ENCODE measurements around the gene GMFB. TPM values are rescaled to one million over a fixed set of nuclear protein-coding genes. Genes with fewer than 3 reads are reported as not detected.

GMFB gene
- total and polyA plus RNA-seq, 2 experiments from 2014 or later: 47.3 to 138 TPM

- DNase-seq (ENCODE audit: low spot score): no peak
- Histone ChIP-seq H3K9me2 (replicated peaks; ENCODE audit: insufficient read depth) (no peaks in the 10 kb centered on the region), H3K27ac (no peak overlapping the region), H3K4me1 (ENCODE audit: insufficient read depth) (peaks cover 11% of the 10 kb centered on the region), H3K79me2 (peaks cover 35% of the 10 kb centered on the region), H3K36me3 (replicated peaks; ENCODE audit: insufficient read depth, low read depth) (no peaks in the 10 kb centered on the region), H3K9me3 (ENCODE audit: low read depth) (no peaks in the 10 kb centered on the region), H2AFZ (no peak overlapping the region), H4K20me1 (ENCODE audit: insufficient read depth, poor library complexity, severe bottlenecking) (peaks cover 3% of the 10 kb centered on the region), H3K4me3 (no peak overlapping the region), H3K4me2 (no peak overlapping the region), H3K27me3 (no peaks in the 10 kb centered on the region)
- 39% methylated on average over 3 of the region's 3 CpGs for WGBS (ENCODE audit: low lambda C conversion rate, missing lambda C conversion rate)
- TF ChIP-seq EZH2phosphoT487 (IDR thresholded peaks at IDR 0.05; ENCODE audit: low read depth, severe bottlenecking, unreplicated experiment) (no peak), EZH2 (IDR thresholded peaks at IDR 0.05; ENCODE audit: borderline replicate concordance) (no peak), CTCF (IDR thresholded peaks at IDR 0.05; ENCODE audit: poor library complexity) (no peak)
These were observed 10.1 kb downstream of the GMFB start for GRCh38 chr14:54478636-54479215.

GRCh38 chr14:54475911-54476310 is 12.9 kb downstream of the GMFB start:
- no peak for TF ChIP-seq CTCF (IDR thresholded peaks at IDR 0.05; ENCODE audit: poor library complexity)
- no peak for DNase-seq (ENCODE audit: low spot score)
- no peak overlapping the region for H3K27ac ChIP-seq
- peaks cover 3% of the 10 kb centered on the region for H4K20me1 ChIP-seq (ENCODE audit: insufficient read depth, poor library complexity, severe bottlenecking)
- H3K4me2 ChIP-seq: no peak overlapping the region
- no peaks in the 10 kb centered on the region for H3K9me3 ChIP-seq (ENCODE audit: low read depth)
- H3K79me2 ChIP-seq: peaks cover 8% of the 10 kb centered on the region
- 87% methylated on average over 4 of the region's 4 CpGs for WGBS (ENCODE audit: low lambda C conversion rate, missing lambda C conversion rate)
- H3K4me3 ChIP-seq: no peak overlapping the region
- no peaks in the 10 kb centered on the region for H3K36me3 ChIP-seq (replicated peaks; ENCODE audit: insufficient read depth, low read depth)
- H2AFZ ChIP-seq: no peak overlapping the region
- peaks cover 17% of the 10 kb centered on the region for H3K4me1 ChIP-seq (ENCODE audit: insufficient read depth)
- H3K27me3 ChIP-seq: no peaks in the 10 kb centered on the region
- H3K9me2 ChIP-seq (replicated peaks; ENCODE audit: insufficient read depth): no peaks in the 10 kb centered on the region

DNA sequence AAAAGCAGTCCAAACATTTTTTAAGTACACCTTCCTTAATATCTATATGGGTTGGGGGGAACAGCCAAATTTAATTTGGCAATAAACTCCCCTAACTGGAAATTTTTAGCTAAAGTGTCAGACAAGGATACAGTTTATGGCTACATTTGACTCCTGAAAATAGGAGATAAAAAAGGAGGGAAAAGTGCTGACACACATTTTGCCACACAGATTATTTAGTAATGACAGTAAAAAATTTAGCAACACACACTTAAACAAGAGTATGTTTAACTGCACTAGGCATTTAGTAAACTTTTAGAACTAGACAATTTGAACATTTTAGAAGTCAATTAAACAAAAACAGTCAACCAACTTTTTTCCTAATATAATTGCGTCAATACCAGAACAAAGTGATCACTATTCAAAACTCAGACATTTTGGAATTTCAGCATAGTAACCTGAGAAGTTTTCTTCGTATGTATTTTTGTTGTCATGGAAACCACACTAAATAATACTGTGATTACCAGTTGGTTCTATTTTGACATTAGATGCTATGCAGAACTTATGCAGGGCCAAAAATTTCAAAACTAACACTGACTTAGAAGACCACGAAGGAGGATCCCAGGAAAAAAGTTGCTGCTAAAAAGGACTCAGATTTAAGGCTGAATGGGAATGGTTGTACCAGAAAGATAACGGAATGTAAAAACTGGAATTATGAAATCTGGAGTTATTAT is 13.4 kb downstream of the GMFB start:
- WGBS (ENCODE audit: low lambda C conversion rate, missing lambda C conversion rate): 75% methylated on average over 4 of the region's 4 CpGs
- H3K4me1 ChIP-seq (ENCODE audit: insufficient read depth): peaks cover 17% of the 10 kb centered on the region

More for the DNA sequence above, 13.4 kb downstream of the GMFB start:
- Histone ChIP-seq H4K20me1 (ENCODE audit: insufficient read depth, poor library complexity, severe bottlenecking) (no peaks in the 10 kb centered on the region), H3K4me2 (no peak overlapping the region), H3K36me3 (replicated peaks; ENCODE audit: insufficient read depth, low read depth) (no peaks in the 10 kb centered on the region), H3K27ac (no peak overlapping the region), H2AFZ (no peak overlapping the region), H3K9me2 (replicated peaks; ENCODE audit: insufficient read depth) (no peaks in the 10 kb centered on the region), H3K4me3 (no peak overlapping the region), H3K27me3 (no peaks in the 10 kb centered on the region), H3K9me3 (ENCODE audit: low read depth) (no peaks in the 10 kb centered on the region), H3K79me2 (peaks cover 5% of the 10 kb centered on the region)
- DNase-seq (ENCODE audit: low spot score): no peak
- TF ChIP-seq CTCF (IDR thresholded peaks at IDR 0.05; ENCODE audit: poor library complexity) (no peak), EZH2phosphoT487 (IDR thresholded peaks at IDR 0.05; ENCODE audit: low read depth, severe bottlenecking, unreplicated experiment) (no peak), EZH2 (IDR thresholded peaks at IDR 0.05; ENCODE audit: borderline replicate concordance) (no peak)

Measured in hepatocyte (in vitro differentiated cells).